DMS153 treated with DMSO at 0.1 percent for 48 hours (cell line): ENCODE measurements around the gene PRKAG2.
"Not testable (repeated sequence)": the region's sequence is repeated elsewhere in the genome, so short reads cannot be mapped to it uniquely, and the experiment has no call there.

Source experiments
- DNase-seq: peaks from one replicate; lab custom pipeline; 2025; ENCODE audit not compliant: unreplicated experiment; lab: John Stamatoyannopoulos, UW

PRKAG2 gene

GRCh38 chr7:151806204-151806603 lies 70.7 kb downstream of the PRKAG2 start:
- DNase-seq = no peak

GRCh38 chr7:151805191-151805590 lies 71.7 kb downstream of the PRKAG2 start:
- no peak for DNase-seq

- no peak for DNase-seq
These were observed 72.2 kb downstream of the PRKAG2 start for GRCh38 chr7:151804756-151805155.

GRCh38 chr7:151803841-151804240 lies 73.1 kb downstream of the PRKAG2 start:
- DNase-seq = no peak

GRCh38 chr7:151802469-151802846 lies 74.5 kb downstream of the PRKAG2 start:
- DNase-seq = no peak

- no peak for DNase-seq
These were observed 75.0 kb downstream of the PRKAG2 start for GRCh38 chr7:151801782-151802468.

- no peak for DNase-seq
These were observed 75.6 kb downstream of the PRKAG2 start for GRCh38 chr7:151801291-151801690.

GRCh38 chr7:151800861-151801260 lies 76.1 kb downstream of the PRKAG2 start:
- DNase-seq = no peak

GRCh38 chr7:151800391-151800790 lies 76.5 kb downstream of the PRKAG2 start:
- DNase-seq = no peak

- DNase-seq = no peak
These were observed 77.4 kb downstream of the PRKAG2 start for GRCh38 chr7:151799506-151799905.

- no peak for DNase-seq
These were observed 78.0 kb downstream of the PRKAG2 start for GRCh38 chr7:151798851-151799448.

GRCh38 chr7:151797667-151798307 lies 79.1 kb downstream of the PRKAG2 start:
- DNase-seq = not testable (repeated sequence)

- DNase-seq = no peak
These were observed 79.9 kb downstream of the PRKAG2 start for GRCh38 chr7:151796871-151797537.

- DNase-seq = no peak
These were observed 80.6 kb downstream of the PRKAG2 start for GRCh38 chr7:151796091-151796870.

GRCh38 chr7:151795168-151795811 lies 81.6 kb downstream of the PRKAG2 start:
- DNase-seq = no peak

- no peak for DNase-seq
These were observed 82.3 kb downstream of the PRKAG2 start for GRCh38 chr7:151794508-151795167.

- no peak for DNase-seq
These were observed 82.9 kb downstream of the PRKAG2 start for GRCh38 chr7:151793991-151794507.

GRCh38 chr7:151793531-151793951 lies 83.4 kb downstream of the PRKAG2 start:
- no peak for DNase-seq

GRCh38 chr7:151792636-151793035 lies 84.3 kb downstream of the PRKAG2 start:
- no peak for DNase-seq

- DNase-seq = no peak
These were observed 84.8 kb downstream of the PRKAG2 start for GRCh38 chr7:151792086-151792485.
